ENCODE measurements around the gene DIS3L2.
"Not testable (repeated sequence)": the region's sequence is repeated elsewhere in the genome, so short reads cannot be mapped to it uniquely, and the experiment has no call there.

DIS3L2 gene

GRCh38 chr2:232327105-232328031 is 365.9 kb downstream of the DIS3L2 start:
- in situ Hi-C loops (cut with MboI; ENCODE audit: low sequenced_read_pairs), result loop anchor here (10.0 kb wide), 1 partner anchor 423 kb away; no protein-coding TSS in a partner anchor

GRCh38 chr2:232328032-232328422 is 366.5 kb downstream of the DIS3L2 start:
- in situ Hi-C loops (cut with MboI; ENCODE audit: low sequenced_read_pairs), result loop anchor here (10.0 kb wide), 1 partner anchor 423 kb away; no protein-coding TSS in a partner anchor

GRCh38 chr2:232328516-232329460 is 367.3 kb downstream of the DIS3L2 start:
- in situ Hi-C loops (cut with MboI; ENCODE audit: low sequenced_read_pairs), result loop anchor here (10.0 kb wide), 1 partner anchor 424 kb away; no protein-coding TSS in a partner anchor

- in situ Hi-C loops (cut with MboI; ENCODE audit: low sequenced_read_pairs), result loop anchor here (10.0 kb wide), 1 partner anchor 425 kb away; no protein-coding TSS in a partner anchor
These were observed 368.2 kb downstream of the DIS3L2 start for GRCh38 chr2:232329716-232330067.

GRCh38 chr2:232330068-232330999 is 368.8 kb downstream of the DIS3L2 start:
- in situ Hi-C loops (cut with MboI; ENCODE audit: low sequenced_read_pairs), result no loop called here

- in situ Hi-C loops (cut with MboI; ENCODE audit: low sequenced_read_pairs), result not testable (repeated sequence)
These were observed 369.5 kb downstream of the DIS3L2 start for GRCh38 chr2:232331061-232331460.

GRCh38 chr2:232331641-232332040 is 370.1 kb downstream of the DIS3L2 start:
- in situ Hi-C loops (cut with MboI; ENCODE audit: low sequenced_read_pairs), result not testable (repeated sequence)

GRCh38 chr2:232332244-232332939 is 370.9 kb downstream of the DIS3L2 start:
- in situ Hi-C loops (cut with MboI; ENCODE audit: low sequenced_read_pairs), result not testable (repeated sequence)

- in situ Hi-C loops (cut with MboI; ENCODE audit: low sequenced_read_pairs), result no loop called here
These were observed 371.4 kb downstream of the DIS3L2 start for GRCh38 chr2:232332940-232333259.

- in situ Hi-C loops (cut with MboI; ENCODE audit: low sequenced_read_pairs), result no loop called here
These were observed 372.0 kb downstream of the DIS3L2 start for GRCh38 chr2:232333361-232334135.

- in situ Hi-C loops (cut with MboI; ENCODE audit: low sequenced_read_pairs), result not testable (repeated sequence)
These were observed 372.8 kb downstream of the DIS3L2 start for GRCh38 chr2:232334136-232334884.

- in situ Hi-C loops (cut with MboI; ENCODE audit: low sequenced_read_pairs), result not testable (repeated sequence)
These were observed 373.3 kb downstream of the DIS3L2 start for GRCh38 chr2:232334885-232335205.

- in situ Hi-C loops (cut with MboI; ENCODE audit: low sequenced_read_pairs), result not testable (repeated sequence)
These were observed 373.8 kb downstream of the DIS3L2 start for GRCh38 chr2:232335206-232335858.

- in situ Hi-C loops (cut with MboI; ENCODE audit: low sequenced_read_pairs), result no loop called here
These were observed 374.3 kb downstream of the DIS3L2 start for GRCh38 chr2:232335859-232336215.

- in situ Hi-C loops (cut with MboI; ENCODE audit: low sequenced_read_pairs), result no loop called here
These were observed 374.8 kb downstream of the DIS3L2 start for GRCh38 chr2:232336241-232336736.

- in situ Hi-C loops (cut with MboI; ENCODE audit: low sequenced_read_pairs), result no loop called here
These were observed 375.6 kb downstream of the DIS3L2 start for GRCh38 chr2:232336981-232337720.

Measured in HL-60/S4 treated with retinoic acid at 250 ng/mL for 4 days and 3 days (cell line).